Right forelimb (tissue), 1 donor: ENCODE measurements around the gene LRWD1.
A peak's percentile ranks its signal among the peaks of the same experiment; 100 is the strongest.
"Not testable (repeated sequence)": the region's sequence is repeated elsewhere in the genome, so short reads cannot be mapped to it uniquely, and the experiment has no call there.

ENCODE experiments used
- DNase-seq: peaks from one replicate; pipeline ENCODE4 v3.0.0-alpha.2; 2018

LRWD1 gene

DNA sequence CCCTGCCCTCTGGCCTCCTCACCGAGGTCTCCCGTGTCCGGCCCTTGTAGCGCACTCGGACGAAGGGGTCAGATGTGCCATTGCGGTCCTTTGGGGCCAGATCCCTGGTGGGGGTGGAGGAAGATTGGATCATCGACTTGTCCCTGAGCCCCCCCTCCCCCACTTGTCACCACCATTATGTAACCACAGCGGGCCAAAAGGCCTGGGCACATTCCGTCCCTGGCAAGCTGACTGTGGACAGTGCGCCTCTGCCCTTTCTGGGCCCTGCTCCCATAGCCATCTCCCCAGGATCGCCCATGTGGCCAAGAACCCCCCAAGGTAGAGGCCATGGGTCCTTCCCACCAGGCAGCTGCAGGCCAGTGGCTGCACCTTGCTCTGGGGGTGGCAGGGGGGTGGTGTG is 38.4 kb downstream of the LRWD1 start:
- not testable (repeated sequence) for DNase-seq

DNA sequence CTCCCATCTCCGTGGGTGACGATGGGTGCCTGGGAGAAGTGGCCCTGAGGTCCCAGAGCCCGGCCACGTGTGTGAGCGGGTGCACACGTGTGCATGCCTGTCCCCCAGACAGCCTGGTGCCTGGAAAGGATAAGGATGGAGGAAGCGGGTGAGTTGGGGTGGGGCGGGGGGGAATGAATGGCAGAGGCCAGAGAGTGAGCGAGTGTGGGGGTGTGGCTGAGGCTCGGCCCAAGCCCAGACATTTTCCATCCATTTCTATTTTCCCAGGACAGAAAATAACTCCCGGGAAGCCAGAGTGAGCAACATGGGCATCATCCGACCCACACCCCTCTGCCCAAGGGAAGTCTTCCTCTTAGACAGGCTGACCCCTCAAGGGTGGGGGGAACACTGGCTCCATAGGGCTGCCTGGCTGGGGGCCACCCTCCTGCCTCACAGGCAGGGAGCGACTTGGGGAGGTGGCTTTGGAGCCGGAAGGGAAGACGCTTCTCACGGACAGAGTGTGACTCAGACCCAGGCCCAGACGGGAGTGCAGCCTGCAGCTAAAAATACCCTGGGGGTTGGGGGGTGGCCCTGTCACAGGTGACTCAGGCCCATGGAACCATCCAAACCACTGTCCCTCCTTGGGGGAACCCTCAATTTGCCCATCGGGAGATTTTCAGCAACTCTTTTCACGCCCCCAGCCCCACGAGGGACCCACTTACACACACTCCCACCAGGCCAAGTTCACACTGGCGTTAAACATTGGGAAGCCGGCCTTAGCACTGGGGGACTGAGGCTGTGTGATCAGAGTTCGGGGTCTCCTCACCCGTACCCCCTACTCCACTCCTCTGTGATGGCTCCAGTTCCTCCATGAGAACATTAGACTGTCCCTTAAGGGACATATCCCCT is 40.8 kb downstream of the LRWD1 start:
- DNase-seq = not testable (repeated sequence)

DNA sequence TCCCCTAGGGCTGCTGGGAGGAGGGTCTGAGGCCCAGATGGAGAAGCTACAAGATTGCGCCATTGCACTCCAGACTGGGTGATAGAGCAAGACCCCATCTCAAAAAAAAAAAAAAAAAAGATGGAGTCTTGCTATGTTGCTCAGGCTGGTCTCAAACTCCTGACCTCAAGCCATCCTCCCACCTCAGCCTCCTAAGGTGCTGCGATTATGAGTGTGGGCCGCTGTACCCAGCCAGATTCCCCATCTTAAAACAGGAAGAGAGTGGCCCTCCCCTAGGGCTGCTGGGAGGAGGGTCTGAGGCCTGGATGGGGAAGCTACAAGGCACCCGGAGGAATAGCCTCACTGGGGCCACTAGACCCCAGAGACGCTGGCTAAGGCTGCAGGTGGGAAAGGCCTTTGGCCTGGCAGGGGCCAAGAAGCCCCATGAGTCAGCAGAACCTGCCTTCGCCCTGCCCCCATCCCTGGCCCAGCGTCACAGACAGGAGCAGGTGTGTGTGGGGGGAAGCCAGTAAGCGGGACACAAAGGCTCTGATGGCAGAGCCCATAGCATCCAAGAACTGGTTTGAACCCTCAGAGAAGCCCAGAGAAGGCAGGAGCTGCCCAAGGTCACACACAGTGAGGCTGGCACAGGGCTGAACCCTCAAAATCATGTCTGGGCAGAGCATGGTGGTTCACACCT is 42.8 kb downstream of the LRWD1 start:
- not testable (repeated sequence) for DNase-seq

DNA sequence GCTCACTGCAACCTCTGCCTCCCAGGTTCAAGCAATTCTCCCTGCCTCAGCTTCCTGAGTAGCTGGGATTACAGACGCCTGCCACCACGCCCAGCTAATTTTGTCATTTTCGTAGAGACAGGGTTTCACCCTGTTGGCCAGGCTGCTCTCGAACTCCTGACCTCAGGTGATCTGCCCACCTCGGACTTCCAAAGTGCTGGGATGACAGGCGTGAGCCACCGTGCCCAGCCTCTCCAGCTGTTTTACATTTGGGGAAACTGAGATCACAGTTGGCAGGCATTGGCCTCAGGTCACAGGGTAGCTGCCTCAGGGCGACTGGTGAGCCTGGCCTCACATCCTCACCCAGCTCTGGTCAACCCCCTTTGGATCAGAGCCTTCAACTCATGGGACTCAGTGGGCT is 45.8 kb downstream of the LRWD1 start:
- DNase-seq = not testable (repeated sequence)

DNA sequence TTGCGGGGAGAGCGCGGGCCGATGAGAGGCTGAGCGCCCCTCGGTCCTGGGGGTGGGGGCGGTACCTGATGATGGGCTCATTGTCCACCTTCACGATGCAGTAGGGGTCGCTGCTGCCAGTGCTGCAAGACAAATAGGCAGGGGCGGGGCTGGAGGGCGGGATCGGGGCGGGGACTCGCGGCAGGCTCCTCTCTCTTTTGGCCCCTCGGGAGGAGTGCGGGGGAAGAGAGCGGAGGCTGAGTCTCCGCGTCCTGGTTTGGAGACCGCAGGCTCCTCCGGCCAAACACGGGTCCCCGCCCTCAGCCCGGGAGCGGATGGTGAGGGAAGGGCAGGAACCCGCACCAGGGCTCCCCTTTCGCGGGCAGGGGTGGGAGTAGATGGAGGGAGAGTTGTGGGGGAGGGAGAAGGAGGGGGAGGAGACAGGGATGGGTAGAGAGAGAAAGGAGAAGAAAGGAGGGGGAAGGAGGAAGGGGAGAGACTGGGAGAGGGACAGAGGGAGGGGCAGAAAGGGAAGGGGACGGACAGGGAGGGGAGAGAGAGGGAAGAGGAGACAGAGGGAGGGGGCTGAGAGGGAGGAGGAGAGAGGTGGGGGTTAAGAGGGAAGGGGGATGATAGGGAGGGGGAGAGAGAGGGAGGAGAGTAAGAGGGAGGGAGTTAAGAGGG is 47.2 kb downstream of the LRWD1 start:
- DNase-seq = not testable (repeated sequence)

DNA sequence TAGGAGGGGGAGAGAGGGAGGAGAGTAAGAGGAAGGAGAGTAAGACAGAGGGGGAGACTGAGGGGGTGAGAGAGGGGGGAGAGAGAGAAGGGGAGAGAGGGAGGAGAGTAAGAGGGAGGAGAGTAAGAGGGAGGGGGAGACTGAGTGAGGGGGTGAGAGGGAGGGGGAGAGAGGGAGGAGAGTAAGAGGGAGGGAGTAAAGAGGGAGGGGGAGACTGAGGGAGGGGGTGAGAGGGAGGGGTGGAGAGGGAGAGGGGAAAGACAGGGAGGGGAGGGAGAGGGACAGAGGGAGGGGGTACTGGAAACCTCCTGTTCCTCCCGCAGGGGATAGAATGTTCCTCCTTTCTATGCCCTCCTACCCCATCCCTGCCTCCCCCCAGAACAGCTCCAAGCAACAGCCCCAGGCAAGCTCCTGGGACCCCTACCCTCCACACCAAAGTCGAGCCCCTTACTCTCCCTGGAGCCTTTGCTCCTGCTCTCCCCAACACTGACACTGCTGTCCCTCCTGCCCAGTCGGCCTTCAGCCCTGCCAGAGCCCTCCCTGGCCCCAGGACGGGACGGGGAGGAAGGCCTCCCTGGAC is 47.9 kb downstream of the LRWD1 start:
- peak; percentile 87 for DNase-seq

DNA sequence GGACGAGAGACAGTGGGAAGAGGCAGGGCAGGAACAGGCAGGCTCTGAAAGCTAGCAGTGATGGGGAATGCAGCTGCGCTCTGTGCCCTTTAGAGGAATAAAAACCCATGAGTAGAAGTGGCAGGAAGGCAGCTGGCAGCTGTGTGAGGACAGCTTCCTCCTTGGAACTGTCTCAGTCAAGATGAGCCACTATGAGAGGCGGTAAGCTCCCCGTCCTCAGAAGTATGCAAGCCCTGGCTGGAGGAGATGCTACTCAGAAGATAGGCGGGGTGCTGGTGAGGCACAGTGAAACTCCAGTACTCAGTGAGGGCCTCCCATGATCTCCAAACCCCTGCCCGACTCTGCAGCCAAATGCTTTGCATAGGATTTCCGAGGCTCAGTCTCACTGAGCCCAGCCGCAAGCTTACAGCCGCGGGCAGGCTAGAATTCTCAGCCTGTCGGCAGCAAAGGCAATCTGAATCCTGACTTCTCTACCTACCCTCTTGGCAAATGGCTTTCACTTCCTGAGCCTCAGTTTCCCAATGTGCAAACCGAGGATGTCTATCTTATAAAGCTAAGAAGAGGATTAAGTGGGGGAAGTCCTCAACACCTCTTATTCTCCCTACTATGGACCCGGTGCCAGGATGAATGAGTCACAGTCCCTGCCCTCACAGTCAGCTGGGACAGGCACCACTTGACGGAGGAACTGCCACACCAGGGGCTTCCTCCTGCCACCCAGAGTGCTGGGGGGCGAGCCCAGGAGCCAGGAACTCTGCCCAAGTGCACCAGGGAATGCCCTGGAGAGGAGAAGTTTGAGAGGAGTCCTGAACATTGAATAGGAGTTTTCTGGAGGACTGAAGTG is 50.3 kb downstream of the LRWD1 start:
- DNase-seq = not testable (repeated sequence)

DNA sequence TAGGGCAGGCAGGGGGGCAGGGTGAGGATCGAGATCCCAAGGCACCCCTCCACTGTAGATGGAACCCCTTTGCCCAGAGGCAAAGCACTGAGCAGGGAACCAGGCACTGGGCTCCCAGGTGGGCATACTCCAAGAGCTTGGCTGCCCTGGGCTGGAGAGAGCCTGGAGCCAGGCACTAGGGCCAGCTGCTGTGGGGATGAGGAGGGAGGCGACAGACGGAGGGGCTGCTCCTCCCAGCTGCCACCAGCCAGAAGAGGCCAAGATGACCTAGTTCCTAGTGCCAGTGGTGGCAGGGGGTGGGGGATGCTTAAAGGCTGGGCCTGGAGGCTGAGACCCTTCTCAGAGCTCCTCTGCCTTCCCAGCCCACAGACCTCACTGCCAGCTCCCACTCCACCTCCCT is 51.1 kb downstream of the LRWD1 start:
- DNase-seq = not testable (repeated sequence)

DNA sequence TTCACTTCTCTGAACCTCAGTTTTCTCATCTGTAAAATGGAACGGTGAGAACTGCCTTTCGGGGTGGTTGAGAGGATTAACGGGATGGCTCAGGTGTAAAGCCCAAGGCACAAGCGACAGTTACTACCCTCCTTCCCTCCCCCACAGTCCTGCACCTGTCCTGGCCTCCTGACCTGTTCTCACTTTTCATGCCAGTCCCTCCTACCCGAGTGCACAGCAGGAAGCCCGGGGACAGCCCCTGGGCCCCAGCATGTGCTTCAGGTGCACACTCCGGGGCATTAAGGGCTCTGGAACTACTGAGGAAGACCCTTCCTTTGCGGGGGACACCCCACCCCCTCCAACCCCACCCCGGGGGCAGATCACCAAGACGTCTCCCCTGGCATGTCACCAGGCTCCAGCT is 52.2 kb downstream of the LRWD1 start:
- DNase-seq = not testable (repeated sequence)

DNA sequence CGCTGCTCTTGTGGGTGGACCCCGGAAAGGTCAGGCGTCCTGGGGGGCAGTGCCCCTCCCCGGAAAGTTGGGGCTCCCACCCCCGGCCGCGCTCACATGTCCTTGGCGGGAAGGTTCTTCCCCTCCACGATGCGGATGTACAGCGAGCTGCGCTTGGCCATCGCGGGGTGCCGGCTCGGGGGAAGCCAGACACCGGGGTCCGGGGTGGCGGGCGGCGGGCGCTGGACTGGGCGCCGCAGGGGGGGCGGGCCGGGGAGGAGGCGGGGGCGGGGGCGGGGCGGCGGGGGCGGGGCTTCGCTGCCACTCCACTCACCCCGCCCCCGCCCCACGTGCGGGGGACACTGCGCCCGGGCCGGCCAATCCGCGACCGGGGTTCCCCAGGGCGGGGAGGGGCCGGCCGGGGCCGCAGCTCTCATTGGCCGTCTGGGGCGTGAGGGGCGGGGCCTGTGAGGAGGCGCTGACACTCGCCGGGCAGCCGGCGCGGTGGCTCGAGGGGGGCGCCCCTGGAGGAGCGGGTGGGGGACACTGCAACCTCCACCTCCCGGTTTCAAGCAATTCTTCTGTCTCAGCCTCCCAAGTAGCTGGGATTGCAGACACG is 52.9 kb downstream of the LRWD1 start, which contains the start of gene RASA4B:
Gene RASA4B (minus strand): TSS at position 228 of the 598 bp plus-strand sequence. CDS start 67 bp downstream, at position 161.
- DNase-seq = peak; percentile 45

DNA sequence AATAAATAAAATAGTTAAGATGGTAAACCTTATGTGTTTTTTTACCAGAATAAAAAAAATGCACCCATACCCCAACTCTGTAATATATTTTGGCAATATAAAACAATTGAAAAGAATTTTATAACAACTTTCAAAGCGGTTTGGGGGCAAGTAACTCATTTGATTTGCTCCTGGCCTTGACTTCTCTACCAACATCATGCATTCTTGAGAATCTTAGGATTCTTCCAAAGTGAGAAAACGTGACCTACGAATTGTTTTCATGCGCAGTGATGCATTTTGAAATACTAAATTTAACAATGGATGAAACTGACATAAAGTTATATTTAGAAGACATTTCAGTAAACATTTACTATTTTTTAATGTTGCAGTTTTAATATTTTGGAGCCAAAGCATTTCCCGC is 56.0 kb downstream of the LRWD1 start:
- not testable (repeated sequence) for DNase-seq
